ENCODE measurements around the gene DHX29.

- TF ChIP-seq POLR2A (IDR thresholded peaks at IDR 0.05), result no peak
- no peak for TF ChIP-seq CTCF (IDR thresholded peaks at IDR 0.05)
Observed at GRCh38 chr5:55347786-55348185, 40.3 kb upstream of the DHX29 start.

Measured in testis (tissue), 2 donors.